ENCODE data around the gene TRERF1. TPM values are rescaled to one million over a fixed set of nuclear protein-coding genes. Genes with fewer than 3 reads are reported as not detected.

The TRERF1 gene
- total and polyA plus RNA-seq, 9 donors, result 5.1 to 13.8 (median 9.7) TPM

Other genes starting within 250 kb of the TRERF1 start
- 35.8 TPM for gene MRPS10, start 234.1 kb downstream of the TRERF1 start, total RNA-seq
- gene MRPS10, start 234.1 kb downstream of the TRERF1 start, polyA plus RNA-seq (ENCODE audit: insufficient read depth in 1 of 8, insufficient read length in 8 of 8, low replicate concordance in 1 of 8), result 10 to 100 TPM; 26.9 to 37.8 (median 33.0) TPM
- gene UBR2, start 112.1 kb upstream of the TRERF1 start, total RNA-seq, result 22.6 TPM
- 10 to 100 TPM; 13.5 to 18.6 (median 15.1) TPM for gene UBR2, start 112.1 kb upstream of the TRERF1 start, polyA plus RNA-seq (ENCODE audit: insufficient read depth in 1 of 8, insufficient read length in 8 of 8, low replicate concordance in 1 of 8)

Data from muscle of leg (tissue), 9 donors.